Suprapubic skin (tissue), 4 donors: Measurements from ENCODE around the gene MUSTN1.

Experiments
- CTCF ChIP-seq, 2 donors: fragments of 200-600 bp in 1 of 2; fragments of 450-650 bp in 1 of 2; sonication (generic) in 1 of 2; IDR thresholded peaks; one replicate each; pipeline ENCODE4 v1.5.1; 2016 to 2019; ENCODE audit warnings: antibody characterized with exemption in 2 of 2, mild to moderate bottlenecking in 1 of 2, moderate library complexity in 1 of 2
- EP300 ChIP-seq: sonication (generic); formaldehyde crosslinking; IDR thresholded peaks from one replicate; pipeline ENCODE4 v1.6.1; 2017; ENCODE audit warnings: antibody characterized with exemption
- POLR2A ChIP-seq, 2 donors: fragments of 450-650 bp; IDR thresholded peaks; one replicate each; pipeline ENCODE4 v1.6.1; 2017; ENCODE audit warnings: antibody characterized with exemption in 2 of 2, mild to moderate bottlenecking in 2 of 2, moderate library complexity in 2 of 2
- POLR2AphosphoS5 ChIP-seq, 3 donors: sonication (generic); formaldehyde crosslinking; IDR thresholded peaks; one replicate each; pipeline ENCODE4 v1.6.1; 2017; ENCODE audit warnings: antibody characterized with exemption in 3 of 3

- TF ChIP-seq CTCF (IDR thresholded peaks at IDR 0.05) = no peak
- TF ChIP-seq POLR2A (IDR thresholded peaks at IDR 0.05) = no peak
- TF ChIP-seq EP300 = no peak
- no peak for TF ChIP-seq POLR2AphosphoS5 (IDR thresholded peaks at IDR 0.05)
These were observed 45.2 kb upstream of the MUSTN1 start for GRCh38 chr3:52880047-52880446.
